PC-9 (cell line): ENCODE measurements around the gene MACROD2.

ENCODE experiments used
- CTCF ChIP-seq: fragments of 200-600 bp; sonication (generic); conservative IDR thresholded peaks from 2 replicates; pipeline ENCODE4 v1.6.1; 2017; ENCODE audit warnings: mixed run types, antibody characterized with exemption, mild to moderate bottlenecking, moderate library complexity
- EZH2 ChIP-seq: fragments of 200-600 bp; sonication (generic); IDR thresholded peaks from 2 replicates; pipeline ENCODE4 v1.8.0; 2017; ENCODE audit warnings: antibody characterized with exemption, low read depth

DNA sequence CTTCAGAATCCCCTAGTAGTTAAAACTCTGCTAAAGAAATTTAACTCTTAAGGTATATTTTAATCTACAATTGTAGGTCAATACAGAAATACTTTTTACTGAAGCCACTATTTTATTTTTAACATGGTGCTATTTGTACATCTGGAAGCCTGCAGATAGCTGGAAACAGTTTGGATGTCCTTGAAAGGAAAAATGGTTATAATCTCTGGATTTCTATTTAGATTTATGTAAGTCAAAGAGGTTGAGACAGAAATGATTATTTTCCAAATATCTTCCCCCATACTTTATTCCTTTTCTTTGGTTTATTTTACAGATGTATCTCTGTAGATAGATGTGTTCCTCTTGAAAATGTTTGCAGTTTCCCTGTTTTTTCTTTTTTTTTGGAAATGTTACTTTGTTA, 1575.7 kb downstream of the MACROD2 start:
- TF ChIP-seq CTCF (no peak), EZH2 (no peak)
